Thoracic aorta endothelial cell (primary cell): ENCODE data around the gene RAB9A. TPM values are rescaled to one million over a fixed set of nuclear protein-coding genes. Genes with fewer than 3 reads are reported as not detected.

ENCODE experiments used
- total RNA-seq: library from RNA; depleted of rRNA; stranded (reverse); fragments of >200 nt; gene quantifications from 2 replicates; pipeline ENCODE4 v1.2.3, GENCODE V29; 2012

RAB9A gene, protein sequence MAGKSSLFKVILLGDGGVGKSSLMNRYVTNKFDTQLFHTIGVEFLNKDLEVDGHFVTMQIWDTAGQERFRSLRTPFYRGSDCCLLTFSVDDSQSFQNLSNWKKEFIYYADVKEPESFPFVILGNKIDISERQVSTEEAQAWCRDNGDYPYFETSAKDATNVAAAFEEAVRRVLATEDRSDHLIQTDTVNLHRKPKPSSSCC
- 20.7 and 25.8 TPM in 2 replicates for total RNA-seq

DNA sequence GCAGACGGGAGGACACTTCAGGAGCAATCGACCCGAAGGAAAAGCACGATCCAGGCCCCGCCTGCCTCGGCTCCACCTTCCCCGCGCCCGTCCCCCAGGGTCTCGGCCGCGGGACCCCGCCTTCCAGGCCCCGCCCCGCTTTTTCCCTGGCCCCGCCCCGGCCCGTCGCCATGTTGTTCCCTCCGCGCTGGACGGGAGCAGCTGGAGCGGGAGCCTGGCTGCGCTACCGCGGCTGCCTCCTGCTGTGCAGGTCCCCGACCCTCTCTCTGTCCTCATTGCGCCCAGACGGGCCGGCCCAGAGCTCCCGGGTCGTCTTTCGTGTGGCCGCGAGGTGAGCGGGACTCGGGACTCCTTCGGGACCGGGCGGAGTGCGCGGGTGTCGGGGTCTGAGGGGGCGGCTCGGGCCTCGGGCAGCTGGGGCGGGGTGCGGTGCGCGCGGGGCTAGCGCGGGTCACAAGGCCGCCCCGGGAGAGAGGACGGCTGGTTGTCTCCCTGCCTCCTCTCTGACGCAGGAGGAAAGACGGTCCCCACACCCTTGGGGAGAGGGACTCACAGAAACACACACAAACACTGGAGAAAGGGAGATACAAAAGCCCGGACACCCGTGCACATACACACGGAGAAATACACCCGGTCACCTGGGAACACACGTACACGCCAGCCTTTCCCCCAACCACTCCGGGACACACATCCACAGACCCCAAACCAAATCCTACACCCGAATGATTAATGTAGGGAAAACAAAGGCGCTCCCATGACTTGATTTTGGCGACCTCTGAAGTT, at the start of gene RAB9A:
TSS of gene RAB9A (plus strand) at position 171 of the 783 bp plus-strand sequence. CDS start 19,619 bp downstream, outside the sequence.

GRCh38 chrX:13652850-13653693, 35.9 kb upstream of the RAB9A start, which contains the start of gene TCEANC:
Gene TCEANC, plus strand, starts transcription at chrX:13653141. Its CDS starts 9,368 bp downstream, at chrX:13662509.

DNA sequence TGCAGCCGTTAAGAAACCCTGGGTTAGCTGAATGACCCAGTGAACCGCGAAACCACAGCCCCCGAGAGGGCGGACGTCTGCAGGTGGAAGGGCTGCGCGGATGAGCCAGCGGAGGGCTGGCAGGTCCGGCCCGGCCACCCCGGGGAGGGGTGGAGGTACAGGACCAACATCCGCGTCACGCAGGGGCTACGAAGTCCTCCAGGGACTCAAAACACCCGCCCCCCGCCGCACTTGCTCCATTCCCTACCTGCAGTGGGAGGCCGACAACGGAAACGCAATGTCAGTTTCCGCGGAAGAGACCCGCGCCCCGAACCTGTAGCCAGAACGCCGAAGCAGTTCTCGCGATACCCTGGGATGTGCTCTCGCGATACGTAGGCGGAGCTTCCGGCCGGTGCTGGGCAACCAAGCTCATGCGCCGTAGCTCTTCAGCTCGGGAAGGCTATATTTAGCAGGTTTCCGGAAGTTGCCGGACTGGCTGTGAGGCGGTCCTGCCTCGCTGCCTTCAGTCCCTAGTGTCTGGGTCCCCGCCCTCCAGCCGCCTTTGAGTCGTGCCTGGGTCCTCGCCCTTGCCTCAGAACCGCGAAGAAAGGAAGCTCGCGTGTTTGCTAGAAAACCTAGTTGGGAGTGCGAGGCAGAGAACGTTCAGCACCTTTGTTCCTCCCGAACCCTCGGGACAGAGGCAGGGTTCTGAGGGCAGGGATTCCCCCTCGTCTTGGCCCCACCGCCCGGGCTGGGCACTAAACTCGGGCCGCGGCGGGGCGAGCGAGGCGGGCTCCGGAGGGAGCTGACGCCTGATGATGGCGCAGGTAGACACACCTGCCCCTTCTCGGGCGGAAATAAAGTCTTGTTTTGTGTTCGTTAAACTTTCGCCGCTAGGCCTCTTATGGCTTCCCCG, 45.6 kb downstream of the RAB9A start, which contains the start of the genes OFD1 and TRAPPC2:
TSS of gene OFD1 (plus strand) at position 471 of the 895 bp plus-strand sequence. CDS start at position 795, 324 bp downstream.
TSS of gene TRAPPC2 (minus strand) at position 343 of the 895 bp plus-strand sequence. CDS start 14,657 bp downstream, outside the sequence.

Other genes with a start within 250 kb of the RAB9A start
- gene EGFL6, start 119.5 kb upstream of the RAB9A start, total RNA-seq, result not detected in 2 replicates
- gene TCEANC, start 36.0 kb upstream of the RAB9A start, total RNA-seq, result 1.2 and 1.4 TPM in 2 replicates
- gene TRAPPC2, start 45.5 kb downstream of the RAB9A start, total RNA-seq, result 16.5 and 20.5 TPM in 2 replicates
- gene OFD1, start 45.6 kb downstream of the RAB9A start, total RNA-seq, result 14.2 and 15.5 TPM in 2 replicates
- 1.3 and 1.9 TPM in 2 replicates for gene GPM6B, start 128.0 kb downstream of the RAB9A start, total RNA-seq